OCI-LY1 (cell line): ENCODE data around the gene COG2.

Experiments
- H2AFZ ChIP-seq: fragments of 200-600 bp; sonication (generic), shearing (Covaris generic); 2 replicates; pipeline ENCODE4 v1.6.0; 2014; ENCODE audit warnings: antibody characterized with exemption, mild to moderate bottlenecking, low read length
- H3F3A ChIP-seq: fragments of 200-600 bp; sonication (generic), shearing (Covaris generic); 2 replicates; pipeline ENCODE4 v1.6.0; 2014; ENCODE audit warnings: mild to moderate bottlenecking, antibody characterized with exemption, low read length, moderate library complexity; ENCODE audit not compliant: insufficient read depth
- H3K27ac ChIP-seq: fragments of 200-600 bp; sonication (generic); 2 replicates; pipeline ENCODE4 v1.5.1; 2014; ENCODE audit warnings: low read length, mixed run types, mild to moderate bottlenecking, low read depth; ENCODE audit not compliant: poor library complexity, severe bottlenecking
- H3K27me3 ChIP-seq: fragments of 200-600 bp; sonication (generic); 2 replicates; pipeline ENCODE4 v1.6.0; 2014; ENCODE audit warnings: antibody characterized with exemption, mild to moderate bottlenecking, low read length, moderate library complexity; ENCODE audit not compliant: insufficient read depth
- H3K36me3 ChIP-seq: fragments of 200-600 bp; sonication (generic); 2 replicates; pipeline ENCODE4 v1.6.1; 2014; ENCODE audit warnings: mild to moderate bottlenecking, antibody characterized with exemption, low read length, moderate library complexity, mixed read lengths; ENCODE audit not compliant: insufficient read depth
- H3K4me1 ChIP-seq: fragments of 200-600 bp; sonication (generic); 2 replicates; pipeline ENCODE4 v1.5.1; 2014; ENCODE audit warnings: mild to moderate bottlenecking, low read length, moderate library complexity; ENCODE audit not compliant: insufficient read depth, severe bottlenecking
- H3K4me2 ChIP-seq: fragments of 200-600 bp; sonication (generic), shearing (Covaris generic); 2 replicates; pipeline ENCODE4 v1.6.1; 2014; ENCODE audit warnings: low read length
- H3K4me3 ChIP-seq: fragments of 200-600 bp; sonication (generic); 2 replicates; pipeline ENCODE4 v1.5.1; 2014; ENCODE audit warnings: low read length, low read depth, mild to moderate bottlenecking, mixed read lengths; ENCODE audit not compliant: poor library complexity, severe bottlenecking
- H3K79me2 ChIP-seq: fragments of 200-600 bp; shearing (Covaris generic); 2 replicates; pipeline ENCODE4 v1.6.1; 2016; ENCODE audit warnings: mixed run types, low read length, mixed read lengths; ENCODE audit not compliant: insufficient read depth
- H3K9ac ChIP-seq: fragments of 200-600 bp; sonication (generic), shearing (Covaris generic); 2 replicates; pipeline ENCODE4 v1.6.1; 2014; ENCODE audit warnings: mild to moderate bottlenecking, low read length, mixed read lengths
- H3K9me2 ChIP-seq: fragments of 200-600 bp; sonication (generic), shearing (Covaris generic); 2 replicates; pipeline ENCODE4 v1.6.1; 2014; ENCODE audit warnings: low read depth, mild to moderate bottlenecking, low read length, mixed read lengths
- H3K9me3 ChIP-seq: fragments of 200-600 bp; shearing (Covaris generic); 2 replicates; pipeline ENCODE4 v1.6.1; 2014; ENCODE audit warnings: low read length, mixed read lengths
- H4K20me1 ChIP-seq: fragments of 200-600 bp; sonication (generic), shearing (Covaris generic); 2 replicates; pipeline ENCODE4 v1.6.0; 2016; ENCODE audit warnings: mild to moderate bottlenecking, low read length; ENCODE audit not compliant: insufficient read depth
- CTCF ChIP-seq: fragments of 200-600 bp; sonication (generic), shearing (Covaris generic); IDR thresholded peaks from 2 replicates; pipeline ENCODE4 v1.5.1; 2017; ENCODE audit warnings: mild to moderate bottlenecking, antibody characterized with exemption, low read length, moderate library complexity, mixed read lengths
- EZH2 ChIP-seq: fragments of 200-600 bp; sonication (generic), shearing (Covaris generic); IDR thresholded peaks from 2 replicates; pipeline ENCODE4 v1.8.0; 2017; ENCODE audit warnings: borderline replicate concordance, mixed run types, mild to moderate bottlenecking, antibody characterized with exemption, low read length, moderate library complexity, mixed read lengths

Gene COG2

DNA sequence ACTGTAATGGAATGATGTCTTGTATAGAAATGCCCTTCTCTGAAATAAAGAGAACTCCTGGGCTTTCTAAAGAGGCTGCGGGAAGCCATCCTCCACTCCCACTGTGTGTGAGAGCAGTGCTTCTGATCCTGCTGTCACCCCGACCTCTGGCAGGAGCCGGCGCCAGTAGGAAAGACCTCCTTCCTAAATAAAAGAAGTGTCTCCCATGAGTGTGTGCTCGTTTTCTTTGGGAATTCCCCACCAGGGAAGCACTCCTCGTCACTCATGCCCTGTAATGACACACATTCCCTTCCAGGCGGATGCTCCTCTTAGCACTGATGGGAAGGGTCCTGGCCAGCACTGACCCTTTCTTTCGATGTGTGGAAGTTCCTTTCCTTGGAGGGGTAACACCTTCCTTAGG lies 51.5 kb downstream of the COG2 start:
- Histone ChIP-seq H2AFZ (no peak overlapping the region), H3K36me3 (peaks cover 48% of the 10 kb centered on the region), H3K27ac (no peak overlapping the region)

DNA sequence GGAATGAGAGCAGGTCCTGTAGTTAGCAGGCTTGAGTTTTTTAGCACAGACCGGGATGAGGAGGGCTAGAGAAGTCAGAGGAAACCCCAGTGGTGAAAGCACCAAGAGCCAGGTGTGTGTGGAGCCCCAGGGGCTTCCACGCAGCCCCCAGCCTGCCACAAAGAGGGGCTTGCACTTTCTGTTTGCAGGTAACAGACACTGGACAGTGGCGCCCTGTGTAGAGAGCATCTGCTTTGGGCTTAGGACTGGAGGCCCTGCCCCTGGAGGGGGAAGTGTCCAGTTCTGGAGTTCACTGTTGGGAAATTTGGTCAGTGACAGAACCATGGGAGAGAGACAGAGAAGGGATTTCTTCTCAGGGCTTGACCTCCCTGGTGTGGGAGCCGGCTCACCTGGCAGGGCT lies 52.2 kb downstream of the COG2 start:
- no peaks in the 10 kb centered on the region for H3K27me3 ChIP-seq
- TF ChIP-seq CTCF (no peak), EZH2 (no peak)
- no peak overlapping the region for H3K4me2 ChIP-seq
- no peak overlapping the region for H3K4me3 ChIP-seq
- no peaks in the 10 kb centered on the region for H4K20me1 ChIP-seq
- H3K4me1 ChIP-seq = no peaks in the 10 kb centered on the region
- no peaks in the 10 kb centered on the region for H3K79me2 ChIP-seq
- no peak overlapping the region for H3K9ac ChIP-seq
- H3K9me2 ChIP-seq = no peaks in the 10 kb centered on the region
- no peak overlapping the region for H3K27ac ChIP-seq
- no peak overlapping the region for H2AFZ ChIP-seq
- H3K9me3 ChIP-seq = no peaks in the 10 kb centered on the region
- H3K36me3 ChIP-seq = peaks cover 43% of the 10 kb centered on the region
- no peaks in the 10 kb centered on the region for H3F3A ChIP-seq

More for the DNA sequence above, 51.5 kb downstream of the COG2 start:
- Histone ChIP-seq H3K79me2 (no peaks in the 10 kb centered on the region), H3K27me3 (no peaks in the 10 kb centered on the region), H3F3A (no peaks in the 10 kb centered on the region), H3K4me2 (no peak overlapping the region), H3K9me3 (no peaks in the 10 kb centered on the region), H3K9ac (no peak overlapping the region), H3K4me3 (no peak overlapping the region), H3K9me2 (no peaks in the 10 kb centered on the region), H3K4me1 (no peaks in the 10 kb centered on the region), H4K20me1 (no peaks in the 10 kb centered on the region)
- TF ChIP-seq CTCF (no peak), EZH2 (no peak)

GRCh38 chr1:230694991-230695390 lies 52.7 kb downstream of the COG2 start:
- Histone ChIP-seq H3K36me3 (peaks cover 38% of the 10 kb centered on the region), H3F3A (no peaks in the 10 kb centered on the region), H3K4me1 (no peaks in the 10 kb centered on the region), H3K9me2 (no peaks in the 10 kb centered on the region), H3K9me3 (no peaks in the 10 kb centered on the region), H3K79me2 (no peaks in the 10 kb centered on the region), H3K27me3 (no peaks in the 10 kb centered on the region), H4K20me1 (no peaks in the 10 kb centered on the region), H3K4me3 (no peak overlapping the region), H3K27ac (no peak overlapping the region), H3K9ac (no peak overlapping the region), H3K4me2 (no peak overlapping the region), H2AFZ (no peak overlapping the region)
- TF ChIP-seq EZH2 = no peak
- TF ChIP-seq CTCF = no peak
